Measurements from ENCODE around the gene TBXA2R. TPM values are rescaled to one million over a fixed set of nuclear protein-coding genes. Genes with fewer than 3 reads are reported as not detected.
A peak's percentile ranks its signal among the peaks of the same experiment; 100 is the strongest.

Gene TBXA2R
- total and polyA plus RNA-seq, 2 of the 8 experiments (the other 6 are each of a cell fraction or from before 2014, with no cell fraction given), result 0.39 to 0.50 TPM

DNA sequence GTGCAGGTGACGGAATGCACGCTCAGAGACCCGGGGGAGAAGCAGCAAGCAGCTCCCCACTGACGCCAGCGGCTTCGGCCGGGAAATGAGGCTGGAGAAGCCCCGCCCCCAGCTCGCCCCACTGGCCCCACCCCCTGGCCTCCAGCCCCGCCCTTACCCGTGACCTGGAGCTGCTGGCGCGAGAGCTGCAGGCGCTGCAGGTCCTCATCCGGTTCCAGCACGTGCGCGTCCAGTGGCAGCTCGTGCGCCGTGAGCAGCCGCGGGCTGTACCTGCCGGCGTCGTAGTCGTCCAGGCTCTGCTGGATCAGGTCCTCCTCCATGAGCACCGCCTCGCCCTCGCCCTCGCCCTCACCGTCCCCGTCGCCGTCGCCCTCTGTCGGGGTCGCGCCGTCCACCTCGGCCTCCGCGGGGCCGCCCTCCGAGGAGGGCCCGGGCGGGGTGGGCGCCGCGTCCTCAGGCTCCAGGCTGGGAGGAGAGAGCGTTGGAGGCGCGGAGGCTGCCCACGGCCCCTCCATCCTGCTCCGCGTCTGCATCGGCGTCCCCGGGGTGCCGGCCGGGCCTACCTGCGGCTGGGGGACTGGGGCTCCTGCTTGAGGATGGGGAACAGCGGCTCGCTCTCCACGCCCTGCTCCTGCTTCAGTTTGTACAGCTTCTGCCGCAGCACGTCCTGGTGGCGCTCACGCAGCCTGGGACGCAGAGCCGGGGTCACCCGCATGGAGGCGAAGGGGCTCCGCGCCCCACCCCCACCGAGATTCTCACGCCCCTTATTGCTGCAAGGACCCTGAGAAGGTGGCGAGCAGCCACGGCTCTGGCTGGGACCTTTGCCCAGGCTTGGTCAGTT is 6.4 kb upstream of the TBXA2R start (continued):
- TF ChIP-seq, protein P1, sequence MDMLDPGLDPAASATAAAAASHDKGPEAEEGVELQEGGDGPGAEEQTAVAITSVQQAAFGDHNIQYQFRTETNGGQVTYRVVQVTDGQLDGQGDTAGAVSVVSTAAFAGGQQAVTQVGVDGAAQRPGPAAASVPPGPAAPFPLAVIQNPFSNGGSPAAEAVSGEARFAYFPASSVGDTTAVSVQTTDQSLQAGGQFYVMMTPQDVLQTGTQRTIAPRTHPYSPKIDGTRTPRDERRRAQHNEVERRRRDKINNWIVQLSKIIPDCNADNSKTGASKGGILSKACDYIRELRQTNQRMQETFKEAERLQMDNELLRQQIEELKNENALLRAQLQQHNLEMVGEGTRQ (IDR thresholded peaks at IDR 0.05; ENCODE audit: low read length), result no peak
- TF ChIP-seq SP4 (IDR thresholded peaks at IDR 0.05; ENCODE audit: low read length) (no peak), YY1 (IDR thresholded peaks at IDR 0.05; ENCODE audit: low read depth, low read length) (no peak), PHF8 (conservative IDR thresholded peaks at IDR 0.05; ENCODE audit: low read depth, low read length) (no peak), BACH1 (IDR thresholded peaks at IDR 0.05; ENCODE audit: low read length) (no peak), MAX (IDR thresholded peaks at IDR 0.05) (peak; percentile 92), EP300 (IDR thresholded peaks at IDR 0.05; ENCODE audit: borderline replicate concordance in 1 of 2, low read depth in 2 of 2, low read length in 2 of 2) (no peak), SAP30 (IDR thresholded peaks at IDR 0.05; ENCODE audit: insufficient read depth, insufficient replicate concordance, low read length) (no peak), TAF1 (IDR thresholded peaks at IDR 0.05; ENCODE audit: low read depth, low read length) (no peak), NANOG (IDR thresholded peaks at IDR 0.05; ENCODE audit: insufficient read depth, low read depth, low read length, poor library complexity, severe bottlenecking) (no peak), CHD1 (IDR thresholded peaks at IDR 0.05; ENCODE audit: low read depth, low read length) (no peak), SUZ12 (IDR thresholded peaks at IDR 0.05; ENCODE audit: low read length) (no peak), EZH2 (IDR thresholded peaks at IDR 0.05; ENCODE audit: low read depth, low read length, severe bottlenecking) (no peak), CTBP2 (IDR thresholded peaks at IDR 0.05; ENCODE audit: borderline replicate concordance, insufficient read depth, insufficient read length, low read length) (no peak), HDAC2 (IDR thresholded peaks at IDR 0.05; ENCODE audit: borderline replicate concordance in 1 of 2, low read depth in 2 of 2, low read length in 2 of 2) (no peak)
- TF ChIP-seq, protein P2, sequence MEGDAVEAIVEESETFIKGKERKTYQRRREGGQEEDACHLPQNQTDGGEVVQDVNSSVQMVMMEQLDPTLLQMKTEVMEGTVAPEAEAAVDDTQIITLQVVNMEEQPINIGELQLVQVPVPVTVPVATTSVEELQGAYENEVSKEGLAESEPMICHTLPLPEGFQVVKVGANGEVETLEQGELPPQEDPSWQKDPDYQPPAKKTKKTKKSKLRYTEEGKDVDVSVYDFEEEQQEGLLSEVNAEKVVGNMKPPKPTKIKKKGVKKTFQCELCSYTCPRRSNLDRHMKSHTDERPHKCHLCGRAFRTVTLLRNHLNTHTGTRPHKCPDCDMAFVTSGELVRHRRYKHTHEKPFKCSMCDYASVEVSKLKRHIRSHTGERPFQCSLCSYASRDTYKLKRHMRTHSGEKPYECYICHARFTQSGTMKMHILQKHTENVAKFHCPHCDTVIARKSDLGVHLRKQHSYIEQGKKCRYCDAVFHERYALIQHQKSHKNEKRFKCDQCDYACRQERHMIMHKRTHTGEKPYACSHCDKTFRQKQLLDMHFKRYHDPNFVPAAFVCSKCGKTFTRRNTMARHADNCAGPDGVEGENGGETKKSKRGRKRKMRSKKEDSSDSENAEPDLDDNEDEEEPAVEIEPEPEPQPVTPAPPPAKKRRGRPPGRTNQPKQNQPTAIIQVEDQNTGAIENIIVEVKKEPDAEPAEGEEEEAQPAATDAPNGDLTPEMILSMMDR (IDR thresholded peaks at IDR 0.05; ENCODE audit: control extremely low read depth in 1 of 3, insufficient read depth in 1 of 3, low read depth in 1 of 3, low read length in 3 of 3), result peak in 1 of 3 experiments; percentile 6; a peak in 1 of 4 replicates
